ENCODE data around the gene MSI2. TPM values are rescaled to one million over a fixed set of nuclear protein-coding genes. Genes with fewer than 3 reads are reported as not detected.

MSI2 gene
- total RNA-seq, 1 donor from 2014 or later, result 22.8 TPM

GRCh38 chr17:57675427-57676387, 419.4 kb downstream of the MSI2 start:
- DNase-seq (ENCODE audit: low read depth, low spot score), result no peak

GRCh38 chr17:57676543-57676942, 420.2 kb downstream of the MSI2 start:
- no peak for DNase-seq (ENCODE audit: low read depth, low spot score)

GRCh38 chr17:57677301-57677700, 421.0 kb downstream of the MSI2 start:
- DNase-seq (ENCODE audit: low read depth, low spot score), result no peak

- no peak for DNase-seq (ENCODE audit: low read depth, low spot score)
Measured at GRCh38 chr17:57677858-57678257, 421.5 kb downstream of the MSI2 start.

GRCh38 chr17:57678393-57678792, 422.1 kb downstream of the MSI2 start:
- no peak for DNase-seq (ENCODE audit: low read depth, low spot score)

GRCh38 chr17:57679356-57679755, 423.0 kb downstream of the MSI2 start:
- DNase-seq (ENCODE audit: low read depth, low spot score), result no peak

GRCh38 chr17:57679906-57680695, 423.8 kb downstream of the MSI2 start:
- DNase-seq (ENCODE audit: low read depth, low spot score), result no peak

GRCh38 chr17:57682701-57683100, 426.4 kb downstream of the MSI2 start:
- no peak for DNase-seq (ENCODE audit: low read depth, low spot score)

- DNase-seq (ENCODE audit: low read depth, low spot score), result no peak
Measured at GRCh38 chr17:57684711-57685498, 428.6 kb downstream of the MSI2 start.

GRCh38 chr17:57685499-57686132, 429.3 kb downstream of the MSI2 start:
- no peak for DNase-seq (ENCODE audit: low read depth, low spot score)

GRCh38 chr17:57687642-57688041, 431.3 kb downstream of the MSI2 start:
- no peak for DNase-seq (ENCODE audit: low read depth, low spot score)

- no peak for DNase-seq (ENCODE audit: low read depth, low spot score)
Measured at GRCh38 chr17:57689254-57689653, 432.9 kb downstream of the MSI2 start.

GRCh38 chr17:57691939-57692338, 435.6 kb downstream of the MSI2 start:
- no peak for DNase-seq (ENCODE audit: low read depth, low spot score)

GRCh38 chr17:57692770-57693169, 436.4 kb downstream of the MSI2 start:
- no peak for DNase-seq (ENCODE audit: low read depth, low spot score)

- DNase-seq (ENCODE audit: low read depth, low spot score), result no peak
Measured at GRCh38 chr17:57694051-57694450, 437.7 kb downstream of the MSI2 start.

- DNase-seq (ENCODE audit: low read depth, low spot score), result no peak
Measured at GRCh38 chr17:57696050-57696449, 439.7 kb downstream of the MSI2 start.

GRCh38 chr17:57697197-57697596, 440.9 kb downstream of the MSI2 start:
- DNase-seq (ENCODE audit: low read depth, low spot score), result no peak

GRCh38 chr17:57697891-57698711, 441.8 kb downstream of the MSI2 start:
- no peak for DNase-seq (ENCODE audit: low read depth, low spot score)

- DNase-seq (ENCODE audit: low read depth, low spot score), result no peak
Measured at GRCh38 chr17:57699751-57700219, 443.5 kb downstream of the MSI2 start.

- DNase-seq (ENCODE audit: low read depth, low spot score), result no peak
Measured at GRCh38 chr17:57701124-57701523, 444.8 kb downstream of the MSI2 start.

Measured in pulmonary artery endothelial cell (primary cell).